ENCODE data around the gene ARHGAP8. TPM values are rescaled to one million over a fixed set of nuclear protein-coding genes. Genes with fewer than 3 reads are reported as not detected.

ARHGAP8 gene
- polyA plus RNA-seq, 2 of the 4 experiments (the other 2 are of a cell fraction), result 1.2 to 3.8 TPM

- 97% methylated on average over 6 of the region's 7 CpGs for WGBS (ENCODE audit: missing lambda C conversion rate)
- no peak overlapping the region for H3K4me3 ChIP-seq
- CTCF ChIA-PET, result no interaction called here
- no peak for DNase-seq (ENCODE audit: low read depth in 1 of 2, low spot score in 1 of 2)
- ATAC-seq, result no peak
- POLR2A ChIA-PET, result no interaction called here
- peaks cover 13% of the 10 kb centered on the region; the same call in 1 of the 3 replicates for H3K9me3 ChIP-seq
- peak overlapping the region; percentile 81 to 93 for H3K27ac ChIP-seq
- H3K4me2 ChIP-seq, result no peak overlapping the region
- peaks cover 12% of the 10 kb centered on the region for H3K4me1 ChIP-seq
- TF ChIP-seq KDM1A (IDR thresholded peaks at IDR 0.05; ENCODE audit: low read depth) (no peak), CBX8 (IDR thresholded peaks at IDR 0.05) (no peak), ZSCAN20 (CRISPR knock-in tag; IDR thresholded peaks at IDR 0.05) (no peak), EP300 (IDR thresholded peaks at IDR 0.05) (no peak), ZFP36 (IDR thresholded peaks at IDR 0.05; ENCODE audit: borderline replicate concordance, partially characterized antibody) (no peak), MAFK (IDR thresholded peaks at IDR 0.05; ENCODE audit: partially characterized antibody) (no peak), CEBPB (IDR thresholded peaks at IDR 0.05) (no peak)
- no peak for FAIRE-seq
These were observed 116.8 kb downstream of the ARHGAP8 start for GRCh38 chr22:44869196-44869595.

- peaks cover 12% of the 10 kb centered on the region for H3K4me1 ChIP-seq
- H3K4me3 ChIP-seq, result no peak overlapping the region
- H3K9me3 ChIP-seq, result peaks cover 13% of the 10 kb centered on the region; the same call in 1 of the 3 replicates
- FAIRE-seq (no peak), DNase-seq (ENCODE audit: low read depth in 1 of 2, low spot score in 1 of 2) (peak; percentile 27 to 63), ATAC-seq (peak; percentile 30 to 81; a peak in 3 of 6 replicates)
- H3K4me2 ChIP-seq, result peak overlapping the region; percentile 19; the same call in 1 of the 3 replicates
- POLR2A ChIA-PET, result no interaction called here
- TF ChIP-seq EHMT2 (IDR thresholded peaks at IDR 0.05; ENCODE audit: low read depth), result no peak
- no peak for TF ChIP-seq ESRRA (IDR thresholded peaks at IDR 0.05; ENCODE audit: borderline replicate concordance, low read length)
- no peak for TF ChIP-seq CBX8 (IDR thresholded peaks at IDR 0.05)
- no peak for TF ChIP-seq MAX (IDR thresholded peaks at IDR 0.05)
- no peak for TF ChIP-seq RFX5 (IDR thresholded peaks at IDR 0.05)
- no peak for TF ChIP-seq SREBF2 (IDR thresholded peaks at IDR 0.05)
- TF ChIP-seq HOXB13 (CRISPR knock-in tag; IDR thresholded peaks at IDR 0.05; ENCODE audit: low read depth), result 0 out of 2 replicates have a peak, but pooled peaks have one; percentile 24
- TF ChIP-seq RCOR1 (IDR thresholded peaks at IDR 0.05; ENCODE audit: low read depth, low read length), result no peak
- no peak for TF ChIP-seq HES2 (IDR thresholded peaks at IDR 0.05)
- TF ChIP-seq HDAC2 (IDR thresholded peaks at IDR 0.05), result no peak
- TF ChIP-seq MAFK (IDR thresholded peaks at IDR 0.05; ENCODE audit: partially characterized antibody), result peak; percentile 97
- no peak for TF ChIP-seq EP300 (IDR thresholded peaks at IDR 0.05)
- peak; percentile 86 for TF ChIP-seq NFE2L2 (conservative IDR thresholded peaks at IDR 0.05; ENCODE audit: low read length)
- TF ChIP-seq FOXS1 (CRISPR knock-in tag; IDR thresholded peaks at IDR 0.05), result no peak
- CTCF ChIA-PET, result no interaction called here
- H3K27ac ChIP-seq, result peak overlapping the region; percentile 81 to 93
- WGBS (ENCODE audit: missing lambda C conversion rate), result 45% methylated on average over 4 of the region's 5 CpGs
These were observed 117.6 kb downstream of the ARHGAP8 start for GRCh38 chr22:44870021-44870420.

GRCh38 chr22:44871782-44872181 lies 119.4 kb downstream of the ARHGAP8 start:
- CTCF ChIA-PET, result interaction anchor here (1.0 to 1.1 kb wide), 2 partner anchors 15 to 16 kb away, joined by 3 read pairs; no protein-coding TSS in a partner anchor
- 95% methylated on average over 3 of the region's 3 CpGs for WGBS (ENCODE audit: missing lambda C conversion rate)

More at GRCh38 chr22:44871782-44872181, 119.4 kb downstream of the ARHGAP8 start:
- FAIRE-seq (no peak), DNase-seq (ENCODE audit: low read depth in 1 of 2, low spot score in 1 of 2) (no peak), ATAC-seq (no peak)
- Histone ChIP-seq H3K4me3 (no peak overlapping the region), H3K4me1 (peaks cover 12% of the 10 kb centered on the region), H3K27ac (no peak overlapping the region), H3K9me3 (peaks cover 13% of the 10 kb centered on the region; the same call in 1 of the 3 replicates), H3K4me2 (no peak overlapping the region)
- no peak for TF ChIP-seq SMC3 (IDR thresholded peaks at IDR 0.05)
- no peak for TF ChIP-seq MAX (IDR thresholded peaks at IDR 0.05)
- no peak for TF ChIP-seq RNF2 (IDR thresholded peaks at IDR 0.05; ENCODE audit: borderline replicate concordance, low read depth)
- TF ChIP-seq FOSL2 (IDR thresholded peaks at IDR 0.05), result no peak
- no peak for TF ChIP-seq FOSL2 (CRISPR knock-in tag; IDR thresholded peaks at IDR 0.05)
- TF ChIP-seq JUN (IDR thresholded peaks at IDR 0.05), result no peak
- TF ChIP-seq BHLHE40 (IDR thresholded peaks at IDR 0.05; ENCODE audit: low read depth, low read length), result no peak
- no peak for TF ChIP-seq RAD21 (conservative IDR thresholded peaks at IDR 0.05 in 1 of 2, IDR thresholded peaks at IDR 0.05 in 1 of 2)
- TF ChIP-seq CEBPB (IDR thresholded peaks at IDR 0.05), result no peak
- TF ChIP-seq POLR2AphosphoS2 (conservative IDR thresholded peaks at IDR 0.05; ENCODE audit: low read length), result no peak
- TF ChIP-seq ELK1 (IDR thresholded peaks at IDR 0.05; ENCODE audit: low read depth, low read length), result no peak
- TF ChIP-seq ZNF302 (CRISPR knock-in tag; IDR thresholded peaks at IDR 0.05), result no peak
- TF ChIP-seq EHMT2 (IDR thresholded peaks at IDR 0.05; ENCODE audit: low read depth), result no peak
- TF ChIP-seq GATA3 (IDR thresholded peaks at IDR 0.05; ENCODE audit: borderline replicate concordance), result no peak
- no peak for TF ChIP-seq FOSB (CRISPR knock-in tag; IDR thresholded peaks at IDR 0.05)
- no peak for TF ChIP-seq FOXS1 (CRISPR knock-in tag; IDR thresholded peaks at IDR 0.05)
- POLR2A ChIA-PET, result no interaction called here

Measured in A549 (cell line).